ENCODE measurements around the gene KLK6.

KLK6 gene

DNA sequence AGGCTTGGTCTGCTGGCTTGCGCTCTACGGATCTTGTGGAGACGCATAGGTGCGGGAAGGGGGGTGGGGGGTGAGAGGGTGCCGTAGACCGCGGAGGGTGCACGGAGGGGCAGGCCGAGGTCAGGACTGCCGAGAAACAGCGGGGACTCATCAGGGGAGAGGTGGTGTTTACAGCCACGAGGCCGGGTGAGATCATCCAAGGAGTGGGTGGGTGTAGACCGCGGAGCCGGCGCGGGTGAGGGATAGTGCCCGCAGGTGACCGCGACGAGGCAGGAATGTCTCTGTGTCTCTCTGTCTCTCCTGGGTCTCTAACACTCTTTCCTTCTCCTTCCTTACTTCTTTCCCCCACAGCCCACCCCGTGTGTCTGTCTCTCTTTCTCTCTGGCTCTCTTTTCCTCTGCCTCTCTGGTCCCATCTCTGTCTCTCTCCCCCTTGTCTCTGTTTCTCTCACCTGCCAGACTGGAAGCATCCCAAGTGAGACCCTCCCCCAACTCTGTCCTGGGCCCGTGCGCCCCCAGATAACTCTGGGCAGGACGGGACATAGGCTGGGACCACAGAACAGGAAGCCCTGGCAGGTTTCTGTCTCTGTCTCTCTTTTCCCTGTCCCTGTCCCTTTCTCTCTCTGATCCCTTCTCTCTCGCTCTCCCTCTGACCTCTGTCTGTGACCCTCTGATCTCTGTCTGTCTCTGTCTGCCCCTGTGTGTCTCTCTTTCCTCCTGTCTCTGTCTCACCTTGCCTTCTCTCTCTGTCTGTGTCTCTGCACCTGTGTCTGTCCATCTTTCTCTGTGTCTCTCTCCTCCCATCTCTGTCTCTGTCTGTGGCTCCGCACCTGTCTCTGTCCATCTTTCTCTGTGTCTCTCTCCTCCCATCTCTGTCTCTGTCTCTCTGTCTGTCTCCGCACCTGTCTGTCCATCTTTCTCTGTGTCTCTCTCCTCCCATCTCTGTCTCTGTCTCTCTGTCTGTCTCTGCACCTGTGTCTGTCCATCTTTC lies 56.4 kb downstream of the KLK6 start:
- H3K4me2 ChIP-seq (ENCODE audit: low read length), result no peak overlapping the region

DNA sequence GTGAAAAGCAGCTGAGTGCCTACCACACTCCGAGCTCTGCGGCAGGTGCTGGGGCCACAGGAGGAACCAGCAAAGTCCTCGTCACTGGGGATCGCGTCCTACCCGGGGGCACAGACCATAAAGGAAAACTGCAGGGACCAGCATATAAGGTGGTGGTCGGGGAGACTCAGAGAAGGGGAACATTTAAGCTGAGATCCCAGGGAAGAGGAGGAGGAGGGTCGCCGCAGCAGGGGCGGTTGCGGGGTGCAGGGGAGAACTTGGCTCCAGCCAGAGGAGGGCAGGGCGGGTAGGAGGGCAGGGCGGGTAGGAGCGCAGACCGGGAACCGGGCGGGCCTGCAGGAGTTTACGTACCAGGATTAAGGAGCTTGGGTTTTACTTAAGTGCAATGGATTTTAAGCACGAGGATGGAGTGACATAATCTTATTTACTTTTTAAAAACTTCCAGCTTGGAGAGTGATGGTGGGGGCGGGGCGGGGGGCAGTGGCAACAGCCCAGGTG lies 57.2 kb downstream of the KLK6 start:
- Histone ChIP-seq H3K79me2 (ENCODE audit: low read length) (no peaks in the 10 kb centered on the region), H3K27ac (ENCODE audit: low read length) (no peak overlapping the region), H3K27me3 (ENCODE audit: low read depth, low read length) (0 out of 2 replicates have a peak, but pooled peaks cover 12% of the 10 kb centered on the region), H3K9ac (ENCODE audit: low read length) (no peak overlapping the region), H2AFZ (ENCODE audit: low read depth, low read length) (no peak overlapping the region), H3K36me3 (replicated peaks; ENCODE audit: low read depth, low read length) (no peaks in the 10 kb centered on the region), H3K4me2 (ENCODE audit: low read length) (no peak overlapping the region), H3K4me3 (ENCODE audit: low read length) (no peak overlapping the region), H4K20me1 (ENCODE audit: insufficient read depth, low read length) (no peaks in the 10 kb centered on the region), H3K4me1 (ENCODE audit: low read length) (no peaks in the 10 kb centered on the region), H3K9me3 (ENCODE audit: insufficient read depth, low read length) (no peaks in the 10 kb centered on the region)
- TF ChIP-seq, protein P1, sequence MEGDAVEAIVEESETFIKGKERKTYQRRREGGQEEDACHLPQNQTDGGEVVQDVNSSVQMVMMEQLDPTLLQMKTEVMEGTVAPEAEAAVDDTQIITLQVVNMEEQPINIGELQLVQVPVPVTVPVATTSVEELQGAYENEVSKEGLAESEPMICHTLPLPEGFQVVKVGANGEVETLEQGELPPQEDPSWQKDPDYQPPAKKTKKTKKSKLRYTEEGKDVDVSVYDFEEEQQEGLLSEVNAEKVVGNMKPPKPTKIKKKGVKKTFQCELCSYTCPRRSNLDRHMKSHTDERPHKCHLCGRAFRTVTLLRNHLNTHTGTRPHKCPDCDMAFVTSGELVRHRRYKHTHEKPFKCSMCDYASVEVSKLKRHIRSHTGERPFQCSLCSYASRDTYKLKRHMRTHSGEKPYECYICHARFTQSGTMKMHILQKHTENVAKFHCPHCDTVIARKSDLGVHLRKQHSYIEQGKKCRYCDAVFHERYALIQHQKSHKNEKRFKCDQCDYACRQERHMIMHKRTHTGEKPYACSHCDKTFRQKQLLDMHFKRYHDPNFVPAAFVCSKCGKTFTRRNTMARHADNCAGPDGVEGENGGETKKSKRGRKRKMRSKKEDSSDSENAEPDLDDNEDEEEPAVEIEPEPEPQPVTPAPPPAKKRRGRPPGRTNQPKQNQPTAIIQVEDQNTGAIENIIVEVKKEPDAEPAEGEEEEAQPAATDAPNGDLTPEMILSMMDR (IDR thresholded peaks at IDR 0.05; ENCODE audit: low read depth, low read length), result no peak
- no peak for TF ChIP-seq EZH2phosphoT487 (IDR thresholded peaks at IDR 0.05; ENCODE audit: low read depth)

More for the DNA sequence above, 56.4 kb downstream of the KLK6 start:
- Histone ChIP-seq H3K4me3 (ENCODE audit: low read length) (no peak overlapping the region), H3K79me2 (ENCODE audit: low read length) (no peaks in the 10 kb centered on the region), H4K20me1 (ENCODE audit: insufficient read depth, low read length) (no peaks in the 10 kb centered on the region), H3K4me1 (ENCODE audit: low read length) (no peaks in the 10 kb centered on the region), H2AFZ (ENCODE audit: low read depth, low read length) (no peak overlapping the region), H3K9me3 (ENCODE audit: insufficient read depth, low read length) (no peaks in the 10 kb centered on the region), H3K9ac (ENCODE audit: low read length) (no peak overlapping the region), H3K36me3 (replicated peaks; ENCODE audit: low read depth, low read length) (no peaks in the 10 kb centered on the region), H3K27ac (ENCODE audit: low read length) (no peak overlapping the region), H3K27me3 (ENCODE audit: low read depth, low read length) (0 out of 2 replicates have a peak, but pooled peaks cover 12% of the 10 kb centered on the region)
- TF ChIP-seq, protein P1 (IDR thresholded peaks at IDR 0.05; ENCODE audit: low read depth, low read length), result no peak
- TF ChIP-seq EZH2phosphoT487 (IDR thresholded peaks at IDR 0.05; ENCODE audit: low read depth), result no peak

DNA sequence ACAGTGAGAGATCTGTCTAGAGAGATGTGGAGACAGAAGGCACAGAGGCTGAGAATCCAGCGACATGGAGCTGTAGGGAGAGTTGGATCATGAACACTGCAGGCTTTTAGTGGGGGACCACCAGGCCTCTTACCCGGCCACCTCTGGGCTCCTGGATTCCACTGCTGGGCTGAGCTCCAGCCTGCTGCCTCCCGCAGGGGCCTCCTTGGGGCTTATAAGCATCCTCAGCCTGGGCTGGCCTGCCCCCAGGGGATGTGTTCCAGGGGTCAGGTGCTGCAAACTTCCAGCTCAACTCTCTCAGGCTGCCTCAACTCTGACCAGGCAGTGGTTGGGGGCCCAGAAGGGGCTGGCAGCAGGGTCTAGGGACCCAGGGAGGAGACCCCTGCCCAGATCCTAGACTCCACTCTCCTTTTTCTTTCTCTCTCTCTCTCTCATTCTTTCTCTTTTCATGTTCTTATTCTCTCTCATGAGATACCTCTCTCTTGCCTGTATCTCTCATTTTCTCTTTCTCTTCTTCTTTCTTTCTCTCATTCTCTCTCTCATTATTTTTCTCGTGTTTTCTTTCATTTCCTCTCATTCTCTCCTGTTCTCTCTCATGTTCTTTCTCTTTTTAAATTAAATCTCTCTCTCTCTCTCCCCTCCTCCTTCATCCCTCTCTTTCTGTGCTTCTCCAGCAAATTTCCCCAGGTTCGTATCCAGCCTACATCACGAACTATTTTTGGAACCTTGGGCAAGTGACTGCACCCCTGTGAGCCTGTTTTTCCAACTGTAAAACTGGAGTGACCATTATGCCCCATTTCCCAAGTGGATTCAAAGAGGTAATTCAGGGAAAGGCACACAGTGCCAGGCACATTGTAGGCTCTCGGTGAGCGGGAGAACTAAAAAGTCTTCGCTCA lies 57.9 kb downstream of the KLK6 start, which contains the start of gene KLK4:
KLK4 (minus strand) TSS at position 190 of the 896 bp plus-strand sequence. CDS start 657 bp downstream, outside the sequence.
- Histone ChIP-seq H3K36me3 (replicated peaks; ENCODE audit: low read depth, low read length) (no peaks in the 10 kb centered on the region), H4K20me1 (ENCODE audit: insufficient read depth, low read length) (no peaks in the 10 kb centered on the region), H3K4me3 (ENCODE audit: low read length) (no peak within 1 kb of the TSS), H3K4me1 (ENCODE audit: low read length) (no peaks in the 10 kb centered on the region), H3K79me2 (ENCODE audit: low read length) (no peaks in the 10 kb centered on the region), H3K9me3 (ENCODE audit: insufficient read depth, low read length) (no peaks in the 10 kb centered on the region), H3K27me3 (ENCODE audit: low read depth, low read length) (0 out of 2 replicates have a peak, but pooled peaks cover 12% of the 10 kb centered on the region), H3K9ac (ENCODE audit: low read length) (no peak within 1 kb of the TSS), H3K27ac (ENCODE audit: low read length) (no peak within 1 kb of the TSS), H3K4me2 (ENCODE audit: low read length) (no peak within 1 kb of the TSS), H2AFZ (ENCODE audit: low read depth, low read length) (no peak within 1 kb of the TSS)
- no peak for TF ChIP-seq EZH2phosphoT487 (IDR thresholded peaks at IDR 0.05; ENCODE audit: low read depth)
- TF ChIP-seq, protein P1 (IDR thresholded peaks at IDR 0.05; ENCODE audit: low read depth, low read length), result no peak
